BLaER1 (cell line): ENCODE measurements around the gene MAB21L3.

Experiments used
- H3K27ac ChIP-seq: shearing (Covaris generic); formaldehyde crosslinking; 2 replicates; pipeline ENCODE4 v1.8.1; 2022
- H3K27me3 ChIP-seq: shearing (Covaris generic); formaldehyde crosslinking; 2 replicates; pipeline ENCODE4 v1.8.1; 2022
- H3K36me3 ChIP-seq: shearing (Covaris generic); formaldehyde crosslinking; 2 replicates; pipeline ENCODE4 v1.8.1; 2022
- H3K4me1 ChIP-seq: shearing (Covaris generic); formaldehyde crosslinking; 2 replicates; pipeline ENCODE4 v1.8.1; 2022
- H3K4me2 ChIP-seq: shearing (Covaris generic); formaldehyde crosslinking; 2 replicates; pipeline ENCODE4 v1.8.1; 2022
- H3K4me3 ChIP-seq: shearing (Covaris generic); formaldehyde crosslinking; 2 replicates; pipeline ENCODE4 v1.8.1; 2022
- H3K9ac ChIP-seq: shearing (Covaris generic); formaldehyde crosslinking; 2 replicates; pipeline ENCODE4 v1.8.1; 2022
- H3K9me3 ChIP-seq: shearing (Covaris generic); formaldehyde crosslinking; 2 replicates; pipeline ENCODE4 v1.8.1; 2022
- H4K20me1 ChIP-seq: shearing (Covaris generic); formaldehyde crosslinking; 2 replicates; pipeline ENCODE4 v1.8.1; 2022
- Cebpa-rat ChIP-seq: shearing (Covaris generic); IDR thresholded peaks from 2 replicates; pipeline ENCODE4 v1.8.1; 2022

Gene MAB21L3

GRCh38 chr1:116161390-116161789 is 50.2 kb downstream of the MAB21L3 start:
- no peaks in the 10 kb centered on the region; the same call in 1 of the 2 replicates for H3K4me1 ChIP-seq
- H3K4me2 ChIP-seq = no peak overlapping the region
- H3K27me3 ChIP-seq = no peaks in the 10 kb centered on the region
- no peaks in the 10 kb centered on the region for H4K20me1 ChIP-seq
- TF ChIP-seq Cebpa-rat = no peak
- H3K4me3 ChIP-seq = no peak overlapping the region
- no peaks in the 10 kb centered on the region for H3K36me3 ChIP-seq
- no peak overlapping the region for H3K27ac ChIP-seq
- H3K9ac ChIP-seq = no peak overlapping the region
- H3K9me3 ChIP-seq = no peaks in the 10 kb centered on the region

- no peak overlapping the region for H3K27ac ChIP-seq
Measured at GRCh38 chr1:116161877-116162390, 50.7 kb downstream of the MAB21L3 start.

GRCh38 chr1:116163533-116163932 is 52.3 kb downstream of the MAB21L3 start:
- no peaks in the 10 kb centered on the region for H4K20me1 ChIP-seq
- no peak overlapping the region for H3K9ac ChIP-seq
- peaks cover 13% of the 10 kb centered on the region for H3K4me1 ChIP-seq
- H3K9me3 ChIP-seq = no peaks in the 10 kb centered on the region
- H3K4me3 ChIP-seq = no peak overlapping the region
- no peak overlapping the region for H3K4me2 ChIP-seq
- no peaks in the 10 kb centered on the region for H3K36me3 ChIP-seq
- no peak overlapping the region for H3K27ac ChIP-seq
- TF ChIP-seq Cebpa-rat = no peak
- H3K27me3 ChIP-seq = no peaks in the 10 kb centered on the region

More at GRCh38 chr1:116161877-116162390, 50.7 kb downstream of the MAB21L3 start:
- Histone ChIP-seq H3K9ac (no peak overlapping the region), H3K4me2 (no peak overlapping the region), H4K20me1 (no peaks in the 10 kb centered on the region), H3K4me1 (no peaks in the 10 kb centered on the region; the same call in 1 of the 2 replicates), H3K4me3 (no peak overlapping the region), H3K27me3 (no peaks in the 10 kb centered on the region), H3K9me3 (no peaks in the 10 kb centered on the region), H3K36me3 (no peaks in the 10 kb centered on the region)
- TF ChIP-seq Cebpa-rat = no peak

GRCh38 chr1:116164150-116164549 is 53.0 kb downstream of the MAB21L3 start:
- H3K27ac ChIP-seq = no peak overlapping the region
- H3K4me1 ChIP-seq = peaks cover 19% of the 10 kb centered on the region
- H4K20me1 ChIP-seq = no peaks in the 10 kb centered on the region
- H3K9me3 ChIP-seq = no peaks in the 10 kb centered on the region
- TF ChIP-seq Cebpa-rat = no peak
- no peaks in the 10 kb centered on the region for H3K27me3 ChIP-seq
- H3K4me3 ChIP-seq = no peak overlapping the region
- H3K9ac ChIP-seq = no peak overlapping the region; the same call in 1 of the 2 replicates
- H3K36me3 ChIP-seq = no peaks in the 10 kb centered on the region
- H3K4me2 ChIP-seq = no peak overlapping the region

GRCh38 chr1:116164604-116165368 is 53.6 kb downstream of the MAB21L3 start:
- no peak for TF ChIP-seq Cebpa-rat
- Histone ChIP-seq H4K20me1 (no peaks in the 10 kb centered on the region), H3K9ac (no peak overlapping the region), H3K27me3 (no peaks in the 10 kb centered on the region), H3K27ac (no peak overlapping the region), H3K9me3 (no peaks in the 10 kb centered on the region), H3K36me3 (no peaks in the 10 kb centered on the region), H3K4me2 (no peak overlapping the region), H3K4me3 (no peak overlapping the region), H3K4me1 (peaks cover 19% of the 10 kb centered on the region)

GRCh38 chr1:116165572-116165971 is 54.4 kb downstream of the MAB21L3 start:
- no peak overlapping the region for H3K4me3 ChIP-seq
- H3K4me1 ChIP-seq = peaks cover 19% of the 10 kb centered on the region
- H3K9me3 ChIP-seq = no peaks in the 10 kb centered on the region
- H4K20me1 ChIP-seq = no peaks in the 10 kb centered on the region
- H3K4me2 ChIP-seq = no peak overlapping the region
- TF ChIP-seq Cebpa-rat = no peak
- no peak overlapping the region for H3K9ac ChIP-seq
- H3K27ac ChIP-seq = no peak overlapping the region
- no peaks in the 10 kb centered on the region for H3K36me3 ChIP-seq
- no peaks in the 10 kb centered on the region for H3K27me3 ChIP-seq

- Histone ChIP-seq H3K27ac (no peak overlapping the region), H3K9me3 (no peaks in the 10 kb centered on the region), H3K4me2 (no peak overlapping the region), H3K4me1 (peaks cover 19% of the 10 kb centered on the region), H3K27me3 (no peaks in the 10 kb centered on the region), H3K4me3 (no peak overlapping the region), H4K20me1 (no peaks in the 10 kb centered on the region), H3K36me3 (no peaks in the 10 kb centered on the region), H3K9ac (no peak overlapping the region)
- no peak for TF ChIP-seq Cebpa-rat
Measured at GRCh38 chr1:116166011-116166571, 54.9 kb downstream of the MAB21L3 start.

- no peaks in the 10 kb centered on the region for H3K27me3 ChIP-seq
- H3K4me2 ChIP-seq = no peak overlapping the region
- no peak for TF ChIP-seq Cebpa-rat
- no peaks in the 10 kb centered on the region for H3K36me3 ChIP-seq
- no peaks in the 10 kb centered on the region for H3K9me3 ChIP-seq
- H3K4me1 ChIP-seq = peaks cover 19% of the 10 kb centered on the region
- H3K4me3 ChIP-seq = no peak overlapping the region
- H3K27ac ChIP-seq = no peak overlapping the region
- H4K20me1 ChIP-seq = no peaks in the 10 kb centered on the region
- no peak overlapping the region for H3K9ac ChIP-seq
Measured at GRCh38 chr1:116166655-116167054, 55.5 kb downstream of the MAB21L3 start.

- Histone ChIP-seq H3K9ac (peak overlapping the region; percentile 79), H3K27me3 (no peaks in the 10 kb centered on the region), H3K4me2 (peak overlapping the region; percentile 94), H3K36me3 (no peaks in the 10 kb centered on the region), H3K4me1 (peaks cover 19% of the 10 kb centered on the region), H4K20me1 (no peaks in the 10 kb centered on the region), H3K4me3 (peak overlapping the region; percentile 74), H3K27ac (peak overlapping the region; percentile 89), H3K9me3 (no peaks in the 10 kb centered on the region)
- TF ChIP-seq Cebpa-rat = no peak
Measured at GRCh38 chr1:116167625-116168276, 56.6 kb downstream of the MAB21L3 start.
